ENCODE measurements around the gene AKAP10.

AKAP10 gene

DNA sequence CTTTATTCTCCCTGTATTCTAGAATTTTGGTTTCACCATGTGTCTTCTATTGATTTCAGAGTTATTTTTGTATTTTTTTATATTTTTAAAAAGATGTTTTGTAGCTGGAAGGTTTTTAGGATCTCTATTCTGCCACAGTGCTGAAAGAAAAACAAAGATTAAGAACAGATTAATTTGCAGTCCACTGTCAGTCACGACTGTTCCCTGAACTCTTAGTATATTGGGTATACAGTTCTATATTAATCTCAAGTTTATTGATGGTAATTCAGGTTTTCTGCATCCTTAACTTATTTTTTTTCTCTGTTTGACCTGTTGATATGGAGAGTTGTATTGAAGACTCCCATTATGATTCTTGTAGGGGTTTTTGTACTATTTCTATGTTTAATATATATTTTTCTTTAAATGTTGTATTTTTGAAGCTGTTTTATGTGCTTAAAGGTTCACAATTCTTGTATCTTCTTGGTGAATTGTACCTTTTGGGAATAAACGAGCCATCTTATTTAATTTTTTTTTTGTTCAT lies 34.4 kb upstream of the AKAP10 start:
- Histone ChIP-seq H3K36me3 (ENCODE audit: insufficient read depth, low read length) (no peaks in the 10 kb centered on the region), H4K20me1 (ENCODE audit: insufficient read depth, low read length, poor library complexity, severe bottlenecking) (no peaks in the 10 kb centered on the region), H3K9ac (ENCODE audit: low read depth, low read length, poor library complexity, severe bottlenecking) (no peak overlapping the region), H3K27me3 (ENCODE audit: insufficient read depth, low read length, poor library complexity, severe bottlenecking) (peaks cover 4% of the 10 kb centered on the region), H3K79me2 (ENCODE audit: insufficient read depth, low read length) (no peaks in the 10 kb centered on the region), H3K9me3 (ENCODE audit: insufficient read depth, low read depth, low read length) (no peaks in the 10 kb centered on the region), H3K9me2 (replicated peaks; ENCODE audit: low read depth, low read length) (no peaks in the 10 kb centered on the region), H3K4me2 (ENCODE audit: low read depth, low read length, poor library complexity, severe bottlenecking) (no peak overlapping the region), H3K4me1 (ENCODE audit: insufficient read depth, low read length, poor library complexity, severe bottlenecking) (peaks cover 11% of the 10 kb centered on the region), H3K4me3 (ENCODE audit: low read length, poor library complexity, severe bottlenecking) (no peak overlapping the region), H3F3A (ENCODE audit: low read depth) (no peaks in the 10 kb centered on the region), H2AFZ (ENCODE audit: low read length) (no peak overlapping the region)
- no peak for TF ChIP-seq EZH2phosphoT487 (IDR thresholded peaks at IDR 0.05; ENCODE audit: borderline replicate concordance)
- TF ChIP-seq CTCF (conservative IDR thresholded peaks at IDR 0.05; ENCODE audit: low read length): no peak

- H3K27me3 ChIP-seq (ENCODE audit: insufficient read depth, low read length, poor library complexity, severe bottlenecking): peaks cover 4% of the 10 kb centered on the region
- no peaks in the 10 kb centered on the region for H3K9me3 ChIP-seq (ENCODE audit: insufficient read depth, low read depth, low read length)
- H4K20me1 ChIP-seq (ENCODE audit: insufficient read depth, low read length, poor library complexity, severe bottlenecking): no peaks in the 10 kb centered on the region
- H3K9me2 ChIP-seq (replicated peaks; ENCODE audit: low read depth, low read length): no peaks in the 10 kb centered on the region
- no peak overlapping the region for H3K4me3 ChIP-seq (ENCODE audit: low read length, poor library complexity, severe bottlenecking)
- H3K79me2 ChIP-seq (ENCODE audit: insufficient read depth, low read length): no peaks in the 10 kb centered on the region
- TF ChIP-seq EZH2phosphoT487 (IDR thresholded peaks at IDR 0.05; ENCODE audit: borderline replicate concordance): no peak
- no peak for TF ChIP-seq CTCF (conservative IDR thresholded peaks at IDR 0.05; ENCODE audit: low read length)
- no peak overlapping the region for H3K9ac ChIP-seq (ENCODE audit: low read depth, low read length, poor library complexity, severe bottlenecking)
- H2AFZ ChIP-seq (ENCODE audit: low read length): no peak overlapping the region; the same call in 1 of the 2 replicates
- H3K36me3 ChIP-seq (ENCODE audit: insufficient read depth, low read length): no peaks in the 10 kb centered on the region
- H3K4me1 ChIP-seq (ENCODE audit: insufficient read depth, low read length, poor library complexity, severe bottlenecking): peaks cover 11% of the 10 kb centered on the region
- no peaks in the 10 kb centered on the region for H3F3A ChIP-seq (ENCODE audit: low read depth)
- H3K4me2 ChIP-seq (ENCODE audit: low read depth, low read length, poor library complexity, severe bottlenecking): peak overlapping the region; percentile 94
Measured at GRCh38 chr17:20010936-20011335, 33.3 kb upstream of the AKAP10 start.

DNA sequence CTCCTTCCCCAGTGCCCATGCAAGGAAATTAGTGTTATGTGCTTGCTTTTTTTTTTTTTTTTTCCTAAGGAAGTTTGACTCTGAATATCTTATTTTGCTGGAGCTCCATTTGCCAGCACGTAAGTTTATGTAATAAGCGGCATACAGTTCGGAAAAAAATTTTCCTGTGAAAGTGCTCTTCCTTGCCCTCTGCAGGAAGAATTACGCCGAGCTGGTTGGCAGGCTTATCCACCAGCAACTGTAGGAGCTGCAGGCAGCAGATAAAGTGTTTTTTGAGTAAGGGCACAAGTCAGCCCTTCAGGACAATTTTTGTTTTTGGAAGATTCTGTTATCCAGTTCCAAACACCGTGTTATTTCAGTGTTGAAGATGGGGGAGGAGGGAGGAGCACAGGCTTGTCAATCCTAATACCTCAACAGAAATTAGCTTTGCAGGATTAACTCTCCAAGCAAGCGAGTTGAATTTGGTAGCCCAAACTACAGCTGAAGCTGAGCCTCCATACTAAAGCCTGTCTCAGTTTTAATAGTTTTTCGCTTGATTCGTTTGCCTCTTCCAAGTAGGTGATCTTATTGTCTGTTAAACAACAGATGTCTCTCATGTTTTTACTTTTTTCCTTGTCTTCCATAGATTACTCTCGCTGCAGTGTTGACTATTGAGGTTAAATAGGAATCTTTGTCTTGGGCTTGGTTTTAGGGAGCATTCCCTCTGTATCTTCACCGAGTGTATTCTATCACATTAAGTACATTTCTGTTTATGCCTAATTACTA lies 32.7 kb upstream of the AKAP10 start:
- peak overlapping the region; percentile 99 for H2AFZ ChIP-seq (ENCODE audit: low read length)

More for the DNA sequence above, 32.7 kb upstream of the AKAP10 start:
- H3K9me2 ChIP-seq (replicated peaks; ENCODE audit: low read depth, low read length): no peaks in the 10 kb centered on the region
- peaks cover 11% of the 10 kb centered on the region for H3K4me1 ChIP-seq (ENCODE audit: insufficient read depth, low read length, poor library complexity, severe bottlenecking)
- no peaks in the 10 kb centered on the region for H3K36me3 ChIP-seq (ENCODE audit: insufficient read depth, low read length)
- peak overlapping the region; percentile 79 for H3K4me3 ChIP-seq (ENCODE audit: low read length, poor library complexity, severe bottlenecking)
- no peaks in the 10 kb centered on the region for H3K79me2 ChIP-seq (ENCODE audit: insufficient read depth, low read length)
- no peaks in the 10 kb centered on the region for H3K9me3 ChIP-seq (ENCODE audit: insufficient read depth, low read depth, low read length)
- TF ChIP-seq EZH2phosphoT487 (IDR thresholded peaks at IDR 0.05; ENCODE audit: borderline replicate concordance): no peak
- peak; percentile 49 for TF ChIP-seq CTCF (conservative IDR thresholded peaks at IDR 0.05; ENCODE audit: low read length)
- no peaks in the 10 kb centered on the region for H4K20me1 ChIP-seq (ENCODE audit: insufficient read depth, low read length, poor library complexity, severe bottlenecking)
- H3F3A ChIP-seq (ENCODE audit: low read depth): no peaks in the 10 kb centered on the region
- peaks cover 4% of the 10 kb centered on the region for H3K27me3 ChIP-seq (ENCODE audit: insufficient read depth, low read length, poor library complexity, severe bottlenecking)
- H3K4me2 ChIP-seq (ENCODE audit: low read depth, low read length, poor library complexity, severe bottlenecking): peak overlapping the region; percentile 94
- H3K9ac ChIP-seq (ENCODE audit: low read depth, low read length, poor library complexity, severe bottlenecking): peak overlapping the region; percentile 72
